ENCODE data around the gene HSD11B1. TPM values are rescaled to one million over a fixed set of nuclear protein-coding genes. Genes with fewer than 3 reads are reported as not detected.
A peak's percentile ranks its signal among the peaks of the same experiment; 100 is the strongest.

Gene HSD11B1
- total RNA-seq, 6 experiments from 2014 or later, result 281 to 749 (median 512) TPM

DNA sequence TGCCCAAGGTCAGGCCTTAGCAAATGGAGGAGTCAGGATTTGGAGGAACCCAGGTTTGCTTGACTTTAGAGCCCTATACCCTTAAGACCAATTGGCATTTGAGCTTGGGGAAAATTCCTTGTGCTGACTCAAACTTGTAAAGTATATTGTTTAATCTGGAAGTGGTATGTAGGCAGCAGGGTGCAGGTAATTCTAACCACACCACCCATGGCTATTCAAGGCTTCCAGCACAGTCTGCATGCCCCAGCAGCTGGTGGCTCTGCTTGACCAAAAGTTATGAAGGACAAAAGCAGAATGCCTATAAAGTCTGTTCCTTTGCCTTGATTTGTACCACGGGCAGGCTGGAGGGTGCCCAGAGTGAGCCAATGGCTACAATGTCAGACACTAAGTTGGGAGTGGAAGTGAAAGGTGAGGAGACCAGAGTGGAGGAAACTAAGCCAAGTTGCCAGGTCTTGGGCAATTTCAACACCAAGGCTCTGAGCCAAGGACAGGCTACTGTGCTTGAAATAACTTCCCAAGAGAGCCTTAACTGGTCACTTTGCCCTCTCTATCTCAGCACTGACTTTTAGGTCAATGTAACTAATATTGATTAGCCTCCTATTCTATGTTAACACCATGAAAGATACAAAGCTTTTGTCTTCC lies 34.1 kb upstream of the HSD11B1 start:
- no peaks in the 10 kb centered on the region for H3K9me3 ChIP-seq
- H3K27me3 ChIP-seq, result no peaks in the 10 kb centered on the region
- peak; percentile 1 to 54 (median 14) for ATAC-seq
- no peaks in the 10 kb centered on the region for H3K36me3 ChIP-seq
- WGBS (ENCODE audit: insufficient coverage, low coverage, low lambda C conversion rate, missing lambda C conversion rate), result 23% methylated on average over 1 of the region's 1 CpG
- H3K27ac ChIP-seq, result no peak overlapping the region
- H3K4me1 ChIP-seq, result peaks cover 0 to 63% (median 26%) of the 10 kb centered on the region in 4 donors
- no peak overlapping the region for H3K4me3 ChIP-seq
- intact Hi-C loops (cut with DNase I), result no loop called here
- peak; percentile 33 to 79 (median 65) for DNase-seq
- TF ChIP-seq CTCF (IDR thresholded peaks at IDR 0.05), result no peak
- TF ChIP-seq POLR2A (IDR thresholded peaks at IDR 0.05), result no peak

DNA sequence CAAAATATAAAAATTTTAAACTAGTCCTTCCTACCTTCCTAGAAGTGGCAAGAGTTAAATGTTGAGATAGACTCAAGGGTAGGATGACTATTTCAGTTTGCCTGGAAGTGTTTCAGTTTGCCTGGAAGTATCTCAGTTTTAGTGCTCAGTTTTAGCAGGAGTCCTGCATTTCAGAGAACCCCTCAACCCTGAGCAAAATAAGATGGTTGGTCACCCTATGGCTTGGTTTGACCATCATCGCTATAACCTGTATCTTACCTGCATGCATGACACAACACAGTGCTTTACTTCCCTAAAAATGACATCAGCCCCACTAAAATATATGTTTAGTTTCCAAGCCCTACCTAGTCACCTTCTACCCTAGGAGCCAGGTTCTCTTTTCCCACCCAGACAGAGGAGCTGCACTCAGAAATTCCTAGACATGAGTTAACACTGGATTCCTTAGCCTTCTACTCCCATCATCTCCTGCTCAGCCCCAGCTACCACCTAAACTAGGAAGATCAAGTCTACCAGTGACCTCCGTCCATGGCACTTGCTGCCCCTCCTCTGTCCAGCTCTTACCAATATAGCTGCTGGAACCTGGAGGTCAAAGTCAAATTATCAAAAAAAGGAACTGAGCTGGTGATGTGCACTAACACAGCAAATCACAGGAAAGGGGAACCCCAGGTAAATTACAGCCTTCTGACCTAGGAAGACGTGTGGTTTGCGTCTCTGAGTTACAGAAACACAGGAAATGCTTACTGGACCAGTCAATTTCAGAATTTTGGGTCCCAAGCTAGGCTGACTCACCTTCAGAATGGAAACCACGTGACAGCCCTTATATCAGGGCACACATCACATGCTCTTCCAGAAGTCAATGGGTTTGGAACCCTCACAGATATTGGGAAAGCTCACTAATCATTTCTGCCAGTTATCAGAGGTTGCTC lies 31.7 kb upstream of the HSD11B1 start:
- Histone ChIP-seq H3K36me3 (no peaks in the 10 kb centered on the region), H3K27ac (peak overlapping the region; percentile 45 to 81 (median 52)), H3K4me3 (peak overlapping the region in 1 of 3 donors; percentile 4), H3K27me3 (no peaks in the 10 kb centered on the region), H3K9me3 (no peaks in the 10 kb centered on the region), H3K4me1 (peaks cover 0 to 52% (median 24%) of the 10 kb centered on the region in 4 donors)
- 21% methylated on average over 5 of the region's 5 CpGs for WGBS (ENCODE audit: insufficient coverage, low coverage, low lambda C conversion rate, missing lambda C conversion rate)
- DNase-seq, result no peak
- ATAC-seq, result peak in 3 of 4 donors; percentile 2 to 29 (median 13)
- intact Hi-C loops (cut with DNase I), result no loop called here
- TF ChIP-seq POLR2A (IDR thresholded peaks at IDR 0.05) (peak; percentile 63), CTCF (IDR thresholded peaks at IDR 0.05) (no peak)

DNA sequence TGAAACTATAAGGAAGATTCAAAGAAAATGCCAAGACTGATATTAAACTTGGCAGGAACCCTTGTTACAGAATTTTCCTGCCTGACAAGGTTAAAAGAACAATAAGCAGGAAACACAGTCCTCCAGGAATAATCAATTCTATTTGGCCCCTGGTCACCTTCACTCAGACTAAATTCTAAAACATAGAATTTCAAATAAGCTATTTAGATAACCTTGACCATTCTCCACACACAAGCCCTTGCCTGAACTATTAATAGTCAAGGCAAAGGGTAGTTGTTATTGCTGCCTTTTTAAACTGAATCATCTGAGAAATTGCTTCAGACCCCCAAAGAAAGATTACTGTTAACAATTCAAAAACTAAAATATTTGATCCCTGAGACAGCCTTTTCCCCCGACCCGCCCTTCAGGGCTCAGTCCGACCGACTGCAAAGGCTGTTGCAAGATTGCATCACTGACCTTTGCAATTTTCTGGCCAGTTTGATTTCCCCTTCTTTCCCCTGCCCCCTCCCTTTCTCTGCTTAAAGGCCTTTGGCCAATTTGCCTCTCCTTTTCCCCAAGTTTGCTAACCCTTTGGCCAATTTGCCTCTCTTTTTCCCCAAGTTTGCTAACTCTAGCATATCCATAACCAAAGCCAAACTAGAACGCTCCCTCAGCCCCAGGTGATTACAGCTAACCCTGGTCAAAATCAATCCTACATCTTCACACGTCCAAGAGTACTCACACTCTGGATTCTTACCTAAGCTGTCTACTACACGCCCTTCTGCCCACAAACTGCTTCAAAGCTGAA lies 30.8 kb upstream of the HSD11B1 start:
- Histone ChIP-seq H3K36me3 (no peaks in the 10 kb centered on the region), H3K4me1 (peaks cover 0 to 52% (median 23%) of the 10 kb centered on the region in 4 donors), H3K9me3 (no peaks in the 10 kb centered on the region), H3K27ac (peak overlapping the region; percentile 25 to 81 (median 52)), H3K27me3 (no peaks in the 10 kb centered on the region), H3K4me3 (peak overlapping the region; percentile 4 to 86 (median 51))
- 9% methylated on average over 7 of the region's 7 CpGs for WGBS (ENCODE audit: insufficient coverage, low coverage, low lambda C conversion rate, missing lambda C conversion rate)
- ATAC-seq (peak; percentile 39 to 61 (median 45)), DNase-seq (peak; percentile 58 to 83 (median 67))
- TF ChIP-seq POLR2A (IDR thresholded peaks at IDR 0.05) (peak; percentile 4), CTCF (IDR thresholded peaks at IDR 0.05) (no peak)
- intact Hi-C loops (cut with DNase I), result no loop called here

- peak; percentile 99 for TF ChIP-seq POLR2A (IDR thresholded peaks at IDR 0.05)
- TF ChIP-seq CTCF (IDR thresholded peaks at IDR 0.05), result no peak
- Histone ChIP-seq H3K4me3 (peak within 1 kb of the TSS; percentile 51 to 86 (median 75)), H3K9me3 (no peaks in the 10 kb centered on the region), H3K27ac (peak within 1 kb of the TSS; percentile 25 to 81 (median 66)), H3K4me1 (peaks cover 0 to 52% (median 23%) of the 10 kb centered on the region in 4 donors), H3K36me3 (no peaks in the 10 kb centered on the region), H3K27me3 (no peaks in the 10 kb centered on the region)
- 6% methylated on average over 5 of the region's 47 CpGs for WGBS (ENCODE audit: insufficient coverage, low coverage, low lambda C conversion rate, missing lambda C conversion rate)
- intact Hi-C loops (cut with DNase I), result no loop called here
- ATAC-seq (peak; percentile 71 to 88 (median 82)), DNase-seq (peak; percentile 89 to 97 (median 95))
These were observed 29.6 kb upstream of the HSD11B1 start, which contains the start of gene G0S2 for GRCh38 chr1:209674957-209675564. G0S2 (plus strand) TSS chr1:209675412; CDS start chr1:209675685, 273 bp downstream.
